ENCODE results near the gene TMPRSS9.

TMPRSS9 gene

GRCh38 chr19:2317756-2318155, 42.3 kb upstream of the TMPRSS9 start:
- no peak for TF ChIP-seq CTCF (IDR thresholded peaks at IDR 0.05; ENCODE audit: low read depth, low read length, missing control alignments)
- DNase-seq (ENCODE audit: low read depth) = no peak

GRCh38 chr19:2318923-2319322, 41.1 kb upstream of the TMPRSS9 start:
- H3K4me3 ChIP-seq (ENCODE audit: low read depth, low read length) = no peak overlapping the region
- in situ Hi-C loops (cut with HindIII; ENCODE audit: low sequenced_read_pairs) = no loop called here
- DNase-seq (ENCODE audit: low read depth) = no peak
- TF ChIP-seq CTCF (IDR thresholded peaks at IDR 0.05; ENCODE audit: low read depth, low read length, missing control alignments) = no peak

More at GRCh38 chr19:2317756-2318155, 42.3 kb upstream of the TMPRSS9 start:
- in situ Hi-C loops (cut with HindIII; ENCODE audit: low sequenced_read_pairs) = no loop called here
- H3K4me3 ChIP-seq (ENCODE audit: low read depth, low read length) = no peak overlapping the region

GRCh38 chr19:2319551-2319950, 40.5 kb upstream of the TMPRSS9 start:
- no peak for DNase-seq (ENCODE audit: low read depth)
- H3K4me3 ChIP-seq (ENCODE audit: low read depth, low read length) = no peak overlapping the region
- in situ Hi-C loops (cut with HindIII; ENCODE audit: low sequenced_read_pairs) = no loop called here
- no peak for TF ChIP-seq CTCF (IDR thresholded peaks at IDR 0.05; ENCODE audit: low read depth, low read length, missing control alignments)

- no peak for DNase-seq (ENCODE audit: low read depth)
- in situ Hi-C loops (cut with HindIII; ENCODE audit: low sequenced_read_pairs) = loop anchor here (10.0 kb wide), 1 partner anchor 55 kb away; no protein-coding TSS in a partner anchor
- TF ChIP-seq CTCF (IDR thresholded peaks at IDR 0.05; ENCODE audit: low read depth, low read length, missing control alignments) = no peak
- no peak overlapping the region for H3K4me3 ChIP-seq (ENCODE audit: low read depth, low read length)
Measured at GRCh38 chr19:2320049-2320448, 40.0 kb upstream of the TMPRSS9 start.

- in situ Hi-C loops (cut with HindIII; ENCODE audit: low sequenced_read_pairs) = loop anchor here (10.0 kb wide), 1 partner anchor 56 kb away; no protein-coding TSS in a partner anchor
- DNase-seq (ENCODE audit: low read depth) = no peak
- no peak overlapping the region for H3K4me3 ChIP-seq (ENCODE audit: low read depth, low read length)
- TF ChIP-seq CTCF (IDR thresholded peaks at IDR 0.05; ENCODE audit: low read depth, low read length, missing control alignments) = no peak
Measured at GRCh38 chr19:2320939-2321338, 39.1 kb upstream of the TMPRSS9 start.

GRCh38 chr19:2321565-2322283, 38.3 kb upstream of the TMPRSS9 start:
- no peak overlapping the region for H3K4me3 ChIP-seq (ENCODE audit: low read depth, low read length)
- no peak for DNase-seq (ENCODE audit: low read depth)
- no peak for TF ChIP-seq CTCF (IDR thresholded peaks at IDR 0.05; ENCODE audit: low read depth, low read length, missing control alignments)
- in situ Hi-C loops (cut with HindIII; ENCODE audit: low sequenced_read_pairs) = loop anchor here (10.0 kb wide), 1 partner anchor 57 kb away; no protein-coding TSS in a partner anchor
